ENCODE measurements around the gene SH3D19.

GRCh38 chr4:151219948-151220347, 105.5 kb downstream of the SH3D19 start:
- no peak for TF ChIP-seq POLR2A (IDR thresholded peaks at IDR 0.05)
- TF ChIP-seq, protein P1, sequence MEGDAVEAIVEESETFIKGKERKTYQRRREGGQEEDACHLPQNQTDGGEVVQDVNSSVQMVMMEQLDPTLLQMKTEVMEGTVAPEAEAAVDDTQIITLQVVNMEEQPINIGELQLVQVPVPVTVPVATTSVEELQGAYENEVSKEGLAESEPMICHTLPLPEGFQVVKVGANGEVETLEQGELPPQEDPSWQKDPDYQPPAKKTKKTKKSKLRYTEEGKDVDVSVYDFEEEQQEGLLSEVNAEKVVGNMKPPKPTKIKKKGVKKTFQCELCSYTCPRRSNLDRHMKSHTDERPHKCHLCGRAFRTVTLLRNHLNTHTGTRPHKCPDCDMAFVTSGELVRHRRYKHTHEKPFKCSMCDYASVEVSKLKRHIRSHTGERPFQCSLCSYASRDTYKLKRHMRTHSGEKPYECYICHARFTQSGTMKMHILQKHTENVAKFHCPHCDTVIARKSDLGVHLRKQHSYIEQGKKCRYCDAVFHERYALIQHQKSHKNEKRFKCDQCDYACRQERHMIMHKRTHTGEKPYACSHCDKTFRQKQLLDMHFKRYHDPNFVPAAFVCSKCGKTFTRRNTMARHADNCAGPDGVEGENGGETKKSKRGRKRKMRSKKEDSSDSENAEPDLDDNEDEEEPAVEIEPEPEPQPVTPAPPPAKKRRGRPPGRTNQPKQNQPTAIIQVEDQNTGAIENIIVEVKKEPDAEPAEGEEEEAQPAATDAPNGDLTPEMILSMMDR (IDR thresholded peaks at IDR 0.05 in 4 of 5, conservative IDR thresholded peaks at IDR 0.05 in 1 of 5): no peak
